OCI-LY7 (cell line): ENCODE measurements around the gene DENND2A. TPM values are rescaled to one million over a fixed set of nuclear protein-coding genes. Genes with fewer than 3 reads are reported as not detected.

ENCODE experiments used
- BruUV-seq: library from RNA; stranded (reverse); fragments of 400-500 nt; replicated peaks from 2 replicates; lab custom pipeline; 2021; lab: Mats Ljungman, UMichigan
- CTCF ChIA-PET: fragments of 300-600 bp; sonication (Branson Sonifier 250); formaldehyde crosslinking; loops from one replicate; lab custom pipeline; 2022; ENCODE audit warnings: antibody characterized with exemption; ENCODE audit not compliant: unreplicated experiment; lab: Charles Lee
- POLR2A ChIA-PET: fragments of 300-600 bp; sonication (Branson Sonifier 250); formaldehyde crosslinking; loops from one replicate; lab custom pipeline; 2022; ENCODE audit warnings: antibody characterized with exemption; lab: Charles Lee
- DNase-seq: peaks from one replicate; pipeline ENCODE4 v3.0.0-alpha.2; 2015; ENCODE audit warnings: low spot score
- H2AFZ ChIP-seq: fragments of 200-600 bp; sonication (generic), shearing (Covaris generic); 2 replicates; pipeline ENCODE4 v1.6.1; 2014; ENCODE audit warnings: mild to moderate bottlenecking, antibody characterized with exemption, low read length, moderate library complexity
- H3K27ac ChIP-seq: fragments of 200-600 bp; sonication (generic); 2 replicates; pipeline ENCODE4 v1.5.1; 2014; ENCODE audit warnings: mixed run types, low read depth, mild to moderate bottlenecking, moderate library complexity, low read length, inconsistent platforms; ENCODE audit not compliant: poor library complexity, severe bottlenecking
- H3K36me3 ChIP-seq: fragments of 200-600 bp; sonication (generic); 2 replicates; pipeline ENCODE4 v1.6.1; 2014; ENCODE audit warnings: mild to moderate bottlenecking, antibody characterized with exemption, low read length, moderate library complexity, mixed read lengths; ENCODE audit not compliant: insufficient read depth
- H3K4me1 ChIP-seq: fragments of 200-600 bp; sonication (generic); 2 replicates; pipeline ENCODE4 v1.5.1; 2014; ENCODE audit warnings: mild to moderate bottlenecking, low read length; ENCODE audit not compliant: insufficient read depth, poor library complexity, severe bottlenecking
- H3K4me2 ChIP-seq: fragments of 200-600 bp; sonication (generic); 2 replicates; pipeline ENCODE4 v1.6.1; 2014; ENCODE audit warnings: mild to moderate bottlenecking, low read length
- H3K4me3 ChIP-seq: fragments of 200-600 bp; sonication (generic); 2 replicates; pipeline ENCODE4 v1.5.1; 2014; ENCODE audit warnings: mild to moderate bottlenecking, low read depth, low read length; ENCODE audit not compliant: poor library complexity, severe bottlenecking
- H3K79me2 ChIP-seq: fragments of 200-600 bp; sonication (generic); 2 replicates; pipeline ENCODE4 v1.6.1; 2016; ENCODE audit warnings: low read depth, mild to moderate bottlenecking, low read length, moderate library complexity, mixed read lengths; ENCODE audit not compliant: insufficient read depth
- H3K9me2 ChIP-seq: fragments of 200-600 bp; sonication (generic); 2 replicates; pipeline ENCODE4 v1.6.1; 2016; ENCODE audit warnings: mild to moderate bottlenecking, low read length, mixed read lengths; ENCODE audit not compliant: insufficient read depth
- H3K9me3 ChIP-seq: fragments of 200-600 bp; sonication (generic); 2 replicates; pipeline ENCODE4 v1.6.1; 2014; ENCODE audit warnings: mild to moderate bottlenecking, mixed run types, low read length, mixed read lengths
- H4K20me1 ChIP-seq: fragments of 200-600 bp; sonication (generic); 2 replicates; pipeline ENCODE4 v1.6.1; 2014; ENCODE audit warnings: mild to moderate bottlenecking, antibody characterized with exemption, low read length, moderate library complexity, mixed read lengths; ENCODE audit not compliant: insufficient read depth
- EZH2phosphoT487 ChIP-seq: fragments of 200-600 bp; sonication (generic); IDR thresholded peaks from 2 replicates; pipeline ENCODE4 v1.6.1; 2018; ENCODE audit warnings: low read depth, borderline replicate concordance, mild to moderate bottlenecking, mixed run types, antibody characterized with exemption, low read length, moderate library complexity, mixed read lengths
- intact Hi-C: fragments of 100-400 bp; cut with micrococcal nuclease; formaldehyde crosslinking; loops from one replicate; pipeline ENCODE4 v1.10.0; 2022; ENCODE audit not compliant: unreplicated experiment
- total RNA-seq, 2 experiments: library from RNA; depleted of rRNA in 1 of 2; stranded (reverse); fragments of >200 nt in 1 of 2; shearing (Covaris generic) in 1 of 2; gene quantifications; 2 replicates each; pipeline ENCODE4 v1.2.3, GENCODE V29; 2014 to 2022
- TF ChIP-seq, protein P1 (sequence below): fragments of 200-600 bp; sonication (generic); conservative IDR thresholded peaks from 2 replicates; pipeline ENCODE4 v1.5.1; 2014; ENCODE audit warnings: mild to moderate bottlenecking, antibody characterized with exemption, low read length, moderate library complexity, mixed read lengths

The DENND2A gene
- total RNA-seq, 2 experiments from 2014 or later, result 0.13 to 0.35 TPM

DNA sequence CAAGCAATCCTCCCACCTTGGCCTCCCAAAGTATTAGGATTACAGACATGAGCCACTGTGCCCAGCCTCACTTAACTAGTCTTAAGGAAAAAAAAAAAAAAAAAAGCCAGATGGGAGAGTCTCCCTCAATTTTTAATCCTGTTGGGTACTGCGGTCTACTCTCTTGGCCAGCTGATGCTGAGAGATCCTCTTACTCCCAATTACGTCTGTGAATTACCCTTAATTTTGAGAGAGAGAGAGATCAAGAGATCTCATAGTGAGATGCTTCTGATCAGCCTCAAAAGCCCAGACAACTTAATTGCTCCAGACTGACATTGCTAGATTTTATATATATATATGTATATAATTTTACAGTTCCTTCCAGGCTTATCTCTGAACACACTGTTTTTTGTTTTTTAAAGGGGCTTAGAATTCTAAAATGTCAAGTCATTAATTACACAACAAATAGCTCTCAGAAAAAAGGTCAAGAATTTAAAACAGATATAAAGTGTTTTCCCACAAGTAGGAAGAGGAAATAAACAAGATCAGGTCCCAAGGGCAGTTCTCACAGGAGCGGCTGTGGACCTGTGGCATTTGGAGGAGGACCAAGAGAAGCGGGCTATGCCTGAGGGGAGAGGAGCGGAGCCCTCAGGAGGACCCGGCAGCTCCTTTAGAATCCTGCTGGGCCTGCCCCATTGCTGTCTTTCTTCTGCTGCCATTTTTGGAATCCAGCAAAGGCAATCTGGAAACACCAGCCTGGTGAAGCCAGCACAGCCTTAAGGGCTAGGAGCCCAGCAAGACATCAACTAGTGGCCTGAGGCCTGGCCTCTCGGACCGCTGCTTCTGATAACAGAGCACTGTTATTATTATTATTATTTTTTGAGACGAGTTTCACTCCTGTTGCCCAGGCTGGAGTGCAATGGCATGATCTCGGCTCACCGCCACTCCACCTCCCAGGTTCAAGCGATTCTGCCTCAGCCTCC lies 30.1 kb downstream of the DENND2A start:
- TF ChIP-seq, protein P1, sequence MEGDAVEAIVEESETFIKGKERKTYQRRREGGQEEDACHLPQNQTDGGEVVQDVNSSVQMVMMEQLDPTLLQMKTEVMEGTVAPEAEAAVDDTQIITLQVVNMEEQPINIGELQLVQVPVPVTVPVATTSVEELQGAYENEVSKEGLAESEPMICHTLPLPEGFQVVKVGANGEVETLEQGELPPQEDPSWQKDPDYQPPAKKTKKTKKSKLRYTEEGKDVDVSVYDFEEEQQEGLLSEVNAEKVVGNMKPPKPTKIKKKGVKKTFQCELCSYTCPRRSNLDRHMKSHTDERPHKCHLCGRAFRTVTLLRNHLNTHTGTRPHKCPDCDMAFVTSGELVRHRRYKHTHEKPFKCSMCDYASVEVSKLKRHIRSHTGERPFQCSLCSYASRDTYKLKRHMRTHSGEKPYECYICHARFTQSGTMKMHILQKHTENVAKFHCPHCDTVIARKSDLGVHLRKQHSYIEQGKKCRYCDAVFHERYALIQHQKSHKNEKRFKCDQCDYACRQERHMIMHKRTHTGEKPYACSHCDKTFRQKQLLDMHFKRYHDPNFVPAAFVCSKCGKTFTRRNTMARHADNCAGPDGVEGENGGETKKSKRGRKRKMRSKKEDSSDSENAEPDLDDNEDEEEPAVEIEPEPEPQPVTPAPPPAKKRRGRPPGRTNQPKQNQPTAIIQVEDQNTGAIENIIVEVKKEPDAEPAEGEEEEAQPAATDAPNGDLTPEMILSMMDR, result no peak
- no peak for TF ChIP-seq EZH2phosphoT487
- CTCF ChIA-PET, result no interaction called here
- H3K9me2 ChIP-seq, result no peaks in the 10 kb centered on the region
- no peak overlapping the region for H2AFZ ChIP-seq
- no peak overlapping the region for H3K27ac ChIP-seq
- POLR2A ChIA-PET, result interaction anchor here (0.7 kb wide), 1 partner anchor 1396 kb away, joined by 3 read pairs; no protein-coding TSS in a partner anchor
- no peaks in the 10 kb centered on the region for H4K20me1 ChIP-seq
- intact Hi-C loops, result no loop called here
- no peak for DNase-seq
- H3K4me1 ChIP-seq, result no peaks in the 10 kb centered on the region
- H3K4me3 ChIP-seq, result no peak overlapping the region
- H3K79me2 ChIP-seq, result no peaks in the 10 kb centered on the region
- BruUV-seq, result no TSS peak
- no peaks in the 10 kb centered on the region for H3K9me3 ChIP-seq
- H3K36me3 ChIP-seq, result no peaks in the 10 kb centered on the region
- no peak overlapping the region for H3K4me2 ChIP-seq

- intact Hi-C loops, result no loop called here
- no TSS peak for BruUV-seq
These were observed 31.0 kb downstream of the DENND2A start for GRCh38 chr7:140609646-140610045.

More at GRCh38 chr7:140609646-140610045, 31.0 kb downstream of the DENND2A start:
- no peak overlapping the region for H3K4me2 ChIP-seq
- TF ChIP-seq EZH2phosphoT487, result no peak
- TF ChIP-seq, protein P1, result no peak
- no peak overlapping the region for H3K4me3 ChIP-seq
- no peaks in the 10 kb centered on the region for H3K36me3 ChIP-seq
- H3K9me3 ChIP-seq, result no peaks in the 10 kb centered on the region
- H3K79me2 ChIP-seq, result no peaks in the 10 kb centered on the region
- ChIA-PET POLR2A (interaction anchor here (0.7 kb wide), 1 partner anchor 1397 kb away, joined by 3 read pairs; no protein-coding TSS in a partner anchor), CTCF (no interaction called here)
- no peaks in the 10 kb centered on the region for H3K9me2 ChIP-seq
- H2AFZ ChIP-seq, result no peak overlapping the region
- no peaks in the 10 kb centered on the region for H3K4me1 ChIP-seq
- no peak overlapping the region for H3K27ac ChIP-seq
- no peaks in the 10 kb centered on the region for H4K20me1 ChIP-seq
- DNase-seq, result no peak
